HG03095 (cell line): Measurements from ENCODE around the gene TRAF3IP3.

ENCODE experiments used
- ATAC-seq: cut with Tn5 transposase; IDR thresholded peaks from one replicate; pipeline ENCODE4 v1.9.1; 2021; ENCODE audit warnings: moderate library complexity; ENCODE audit not compliant: unreplicated experiment

The TRAF3IP3 gene

DNA sequence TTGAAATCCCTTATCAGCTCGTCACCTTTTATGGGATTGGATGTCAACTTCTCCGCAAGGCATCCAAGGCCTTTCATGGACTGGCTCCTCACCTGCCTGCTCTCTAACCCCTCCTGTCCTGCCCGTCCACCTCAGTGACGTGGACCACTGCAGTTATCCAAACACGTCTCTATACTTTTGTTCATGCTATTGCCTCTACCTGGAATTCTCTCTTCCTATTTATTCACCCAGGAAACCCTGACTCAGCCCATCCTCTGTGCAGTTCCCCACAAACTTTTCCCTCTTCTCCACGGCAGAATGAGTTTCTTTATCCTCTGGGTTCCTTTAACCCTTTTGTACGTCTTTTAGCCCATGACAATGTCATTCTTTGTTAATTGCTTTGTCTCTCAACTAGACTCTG is 66.9 kb downstream of the TRAF3IP3 start:
- no peak for ATAC-seq

DNA sequence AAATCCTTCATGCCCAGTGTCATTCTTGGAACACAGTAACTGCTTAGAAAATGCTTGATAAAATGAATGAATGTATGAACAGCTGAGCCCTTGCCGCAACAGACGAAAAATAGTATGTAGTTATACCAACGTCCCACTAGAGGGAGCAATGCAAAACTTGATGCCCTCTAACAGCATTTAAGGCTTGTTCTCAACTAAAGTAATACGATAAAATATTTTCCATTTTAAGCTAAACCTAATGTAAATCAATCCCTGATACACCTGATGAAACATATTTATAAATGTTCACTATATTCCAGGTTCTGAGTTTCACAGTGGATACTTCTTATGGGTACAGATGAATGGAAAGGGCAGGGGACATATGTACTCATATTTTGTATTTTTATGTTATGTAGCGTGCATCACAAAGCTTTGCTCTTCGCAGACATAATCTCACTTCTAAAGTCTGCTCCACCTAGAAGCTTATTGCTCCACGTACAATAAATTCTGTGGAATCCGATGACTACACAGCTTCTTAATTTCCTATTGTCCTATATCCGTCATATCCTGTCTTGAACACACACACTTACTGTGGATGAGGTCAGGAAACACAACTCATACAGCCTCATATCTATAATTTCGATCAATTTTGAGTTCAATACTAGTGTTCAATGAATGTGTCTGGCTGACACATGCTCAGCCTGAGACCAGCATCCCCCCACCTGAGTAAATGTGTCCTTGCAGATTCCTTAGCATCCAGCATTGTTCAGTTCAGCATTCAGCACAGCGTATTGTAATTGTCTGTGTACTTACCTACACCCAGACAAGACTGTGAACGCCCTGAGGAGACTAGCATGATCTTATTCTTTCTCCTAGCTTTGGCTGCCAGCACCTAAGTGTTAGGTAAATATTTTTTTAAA is 67.5 kb downstream of the TRAF3IP3 start:
- ATAC-seq = no peak

DNA sequence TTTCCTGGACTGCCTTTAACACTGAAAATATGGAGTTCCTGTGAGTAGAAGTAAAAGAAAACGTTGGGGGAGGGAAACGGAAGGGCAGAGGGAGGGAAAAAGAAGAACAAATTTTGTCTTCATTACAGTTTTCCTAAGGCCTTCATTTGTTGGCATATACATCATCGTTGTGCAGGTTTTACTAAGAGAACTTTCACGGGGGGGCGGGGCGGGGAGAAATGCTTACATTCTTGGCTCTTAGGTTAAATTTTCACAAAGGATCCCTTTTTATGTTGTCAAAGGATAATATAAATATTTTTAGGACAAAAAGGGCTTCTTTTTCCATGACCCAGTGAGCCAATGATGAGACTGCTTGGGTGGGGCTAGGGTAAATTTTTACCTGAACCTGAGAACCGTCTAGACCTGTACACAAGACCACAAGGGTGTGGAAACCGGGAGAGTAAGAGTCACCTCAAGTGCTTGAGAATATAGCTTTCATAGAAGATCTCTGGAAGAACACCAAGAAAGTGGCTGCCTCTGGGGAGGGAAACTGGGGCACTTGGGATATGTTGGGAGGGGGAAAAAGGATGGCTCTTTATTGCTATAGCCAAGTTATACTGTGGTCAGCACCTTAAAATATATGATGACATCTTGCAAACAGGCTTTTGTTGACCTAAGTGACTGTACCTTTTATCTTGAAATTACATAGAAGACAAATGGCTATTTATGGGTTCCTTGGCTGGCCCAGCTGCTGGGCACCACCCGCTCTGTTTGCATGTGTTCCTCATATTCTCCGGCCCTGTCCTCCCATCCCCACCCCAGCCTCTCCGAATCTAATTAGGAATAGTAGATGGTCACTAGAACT is 70.0 kb downstream of the TRAF3IP3 start:
- ATAC-seq = no peak

DNA sequence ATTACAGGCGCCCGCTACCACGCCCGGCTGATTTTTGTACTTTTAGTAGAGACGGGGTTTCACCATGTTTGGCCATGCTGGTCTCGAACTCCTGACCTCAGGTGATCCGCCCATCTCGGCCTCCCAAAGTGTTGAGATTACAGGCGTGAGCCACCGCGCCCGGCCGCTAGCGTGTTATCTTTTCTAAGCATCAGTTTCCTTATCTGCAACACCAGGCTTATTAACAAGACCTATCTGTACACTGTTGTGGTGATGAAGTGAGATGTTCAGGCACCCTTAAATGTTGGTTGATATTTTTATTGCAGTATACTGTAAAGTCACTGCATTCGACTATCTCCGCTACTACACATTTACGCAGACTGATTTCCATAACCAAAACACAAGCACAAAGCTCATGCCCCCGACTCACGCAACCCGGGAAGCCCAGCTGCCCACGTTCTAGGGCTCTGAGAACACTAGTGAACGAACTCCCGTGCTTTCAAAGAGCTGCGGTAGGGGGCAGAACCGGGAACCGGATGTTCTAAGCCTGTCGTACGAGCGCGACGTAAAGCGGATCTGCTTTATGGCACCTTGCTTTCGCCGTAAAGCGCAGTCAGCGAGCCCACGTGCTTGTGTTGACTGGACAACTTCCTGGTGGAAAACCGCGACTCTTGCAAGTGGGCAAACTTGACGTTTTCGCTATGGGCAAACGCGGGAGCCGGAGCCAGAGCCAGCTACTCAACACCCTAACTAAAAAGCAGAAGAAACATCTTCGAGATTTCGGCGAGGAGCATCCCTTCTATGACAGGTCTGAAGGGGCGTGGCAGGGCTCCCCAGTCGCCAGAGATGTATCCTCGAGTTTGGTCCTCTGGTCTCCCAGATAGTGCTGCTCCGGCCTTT is 71.8 kb downstream of the TRAF3IP3 start, which contains the start of gene UTP25:
TSS of gene UTP25 (plus strand) at position 589 of the 879 bp plus-strand sequence. CDS start at position 681, 92 bp downstream.
- ATAC-seq = peak; percentile 93

DNA sequence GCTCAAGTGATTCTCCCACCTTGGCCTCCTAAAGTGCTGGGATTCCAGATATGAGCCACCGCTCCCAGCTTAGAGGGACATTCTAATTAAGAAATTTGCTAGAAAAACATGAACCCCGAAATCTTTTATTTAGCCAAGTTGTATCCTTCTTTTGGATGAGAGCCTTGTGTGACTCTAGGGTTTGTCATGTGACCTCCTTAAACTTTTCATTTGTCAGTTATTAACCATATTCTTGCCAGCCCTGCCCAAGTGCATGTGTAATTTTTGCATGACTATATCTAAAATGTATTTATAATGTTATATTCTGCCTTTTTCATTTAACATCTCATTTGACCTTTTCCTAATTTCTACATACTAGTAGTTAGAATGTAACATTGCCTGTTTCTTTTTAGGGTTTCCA is 73.9 kb downstream of the TRAF3IP3 start:
- no peak for ATAC-seq

DNA sequence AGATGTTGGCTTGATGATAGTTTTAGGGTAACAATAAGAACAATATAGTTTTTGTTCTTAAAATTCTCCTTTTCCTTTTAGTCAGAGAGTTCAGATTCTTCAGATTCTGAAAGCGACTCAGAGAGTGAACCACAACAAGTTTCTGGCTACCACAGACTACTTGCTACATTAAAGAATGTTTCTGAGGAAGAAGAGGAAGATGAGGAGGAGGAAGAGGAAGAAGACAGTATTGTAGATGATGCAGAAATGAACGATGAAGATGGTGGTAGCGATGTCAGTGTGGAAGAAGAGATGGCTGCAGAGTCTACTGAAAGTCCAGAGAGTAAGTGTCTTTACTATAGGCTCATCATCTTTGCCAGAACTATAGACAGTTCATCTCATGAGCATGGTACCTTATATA is 74.9 kb downstream of the TRAF3IP3 start:
- no peak for ATAC-seq

DNA sequence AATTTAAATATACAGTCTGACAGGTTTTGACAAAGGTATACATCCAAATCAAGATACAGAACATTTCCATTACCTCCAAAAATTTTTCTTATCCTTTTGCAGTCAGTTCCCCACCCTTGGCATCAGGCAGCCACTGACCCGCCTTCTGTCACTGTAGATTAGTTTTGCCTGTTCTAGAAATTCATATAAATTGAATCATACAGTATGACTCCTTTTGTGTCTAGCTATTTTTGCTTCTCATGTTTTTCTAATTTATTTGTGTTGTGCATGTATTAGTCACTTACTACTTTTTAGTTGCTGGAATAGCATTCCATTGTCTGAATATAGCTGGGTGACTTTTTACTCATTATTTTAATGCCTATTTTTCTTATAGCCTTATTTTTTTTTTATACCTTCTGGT is 75.8 kb downstream of the TRAF3IP3 start:
- no peak for ATAC-seq
